Ammon's horn (tissue), 1 donor: ENCODE measurements around the gene CCT7.

Source experiments
- DNase-seq: peaks from one replicate; pipeline ENCODE4 v3.0.0-alpha.2; 2016; ENCODE audit warnings: low spot score

The CCT7 gene

DNA sequence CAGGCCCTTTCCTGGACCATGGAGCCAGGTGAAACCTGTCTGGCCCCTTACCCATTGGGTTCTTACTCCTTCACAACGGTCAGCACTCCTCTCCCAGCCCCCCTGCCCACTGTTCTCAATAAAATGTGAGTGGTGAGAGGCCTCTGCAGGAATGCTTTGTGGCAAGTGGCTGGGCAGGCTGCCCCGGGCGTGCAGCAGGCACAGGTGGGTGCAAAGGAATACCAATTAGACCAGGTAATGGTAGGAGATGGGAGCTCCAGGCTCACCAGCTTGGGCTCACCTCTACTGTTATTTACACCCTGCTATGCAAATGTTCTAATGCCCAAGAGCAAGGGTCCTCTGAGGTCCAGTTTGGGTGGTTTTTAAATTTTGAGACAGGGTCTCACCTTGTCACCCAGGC, 7.0 kb upstream of the CCT7 start:
- DNase-seq, result no peak

DNA sequence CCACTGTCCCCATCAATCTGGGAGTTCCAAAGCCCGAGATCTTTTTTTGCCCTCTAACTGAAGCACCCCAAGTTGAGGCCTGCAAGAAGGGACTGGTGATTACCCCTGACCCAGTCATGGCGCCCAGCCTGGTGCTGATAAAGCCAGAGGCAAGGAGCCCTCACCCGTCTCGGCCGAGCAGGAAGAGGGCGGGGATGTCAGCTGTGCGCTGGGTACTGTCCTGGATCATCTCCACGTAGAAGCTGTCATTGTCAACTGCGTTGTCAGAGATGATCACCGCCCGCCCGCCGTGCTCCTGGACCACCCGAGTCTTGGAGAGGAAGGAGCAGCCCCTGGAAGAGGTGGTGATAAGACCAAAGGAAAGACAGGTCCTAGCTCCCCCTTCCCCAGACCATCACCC, 5.5 kb upstream of the CCT7 start:
- DNase-seq, result no peak

DNA sequence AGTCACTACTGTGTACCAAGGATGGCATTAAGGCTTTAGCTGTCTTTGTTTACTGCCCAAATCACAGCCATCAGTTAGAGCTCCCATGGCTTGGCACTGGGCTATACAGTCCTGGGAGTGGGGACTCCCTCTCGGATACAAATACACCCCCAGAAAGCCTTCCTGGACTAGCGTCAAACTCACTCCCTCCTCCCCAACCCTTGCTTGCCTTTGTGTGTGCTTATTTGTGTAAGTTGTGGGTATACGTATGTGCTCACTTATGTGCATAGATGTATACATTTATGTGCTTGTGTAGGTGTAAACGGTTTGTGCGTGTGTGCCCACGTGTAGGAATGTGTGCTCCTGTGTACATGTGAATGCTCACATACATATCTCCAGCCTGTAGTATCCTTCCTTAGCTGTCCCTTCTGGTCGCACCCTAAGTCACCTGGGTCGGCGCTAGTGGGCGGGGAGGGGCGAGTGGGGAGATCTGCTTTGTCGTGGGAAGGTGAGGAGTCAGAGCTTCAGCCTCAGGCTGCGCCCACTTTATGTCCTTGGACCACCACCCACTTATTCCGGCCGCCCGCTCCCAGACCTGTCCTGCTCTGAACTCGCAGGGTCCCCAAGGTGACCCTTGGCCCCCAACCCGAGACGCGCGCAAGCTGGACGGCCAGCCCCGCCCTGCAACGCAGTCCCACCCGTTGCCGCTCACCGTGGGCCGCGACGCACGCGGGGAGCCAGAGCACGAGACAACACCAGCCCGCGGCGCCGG, 1.5 kb upstream of the CCT7 start:
- no peak for DNase-seq

DNA sequence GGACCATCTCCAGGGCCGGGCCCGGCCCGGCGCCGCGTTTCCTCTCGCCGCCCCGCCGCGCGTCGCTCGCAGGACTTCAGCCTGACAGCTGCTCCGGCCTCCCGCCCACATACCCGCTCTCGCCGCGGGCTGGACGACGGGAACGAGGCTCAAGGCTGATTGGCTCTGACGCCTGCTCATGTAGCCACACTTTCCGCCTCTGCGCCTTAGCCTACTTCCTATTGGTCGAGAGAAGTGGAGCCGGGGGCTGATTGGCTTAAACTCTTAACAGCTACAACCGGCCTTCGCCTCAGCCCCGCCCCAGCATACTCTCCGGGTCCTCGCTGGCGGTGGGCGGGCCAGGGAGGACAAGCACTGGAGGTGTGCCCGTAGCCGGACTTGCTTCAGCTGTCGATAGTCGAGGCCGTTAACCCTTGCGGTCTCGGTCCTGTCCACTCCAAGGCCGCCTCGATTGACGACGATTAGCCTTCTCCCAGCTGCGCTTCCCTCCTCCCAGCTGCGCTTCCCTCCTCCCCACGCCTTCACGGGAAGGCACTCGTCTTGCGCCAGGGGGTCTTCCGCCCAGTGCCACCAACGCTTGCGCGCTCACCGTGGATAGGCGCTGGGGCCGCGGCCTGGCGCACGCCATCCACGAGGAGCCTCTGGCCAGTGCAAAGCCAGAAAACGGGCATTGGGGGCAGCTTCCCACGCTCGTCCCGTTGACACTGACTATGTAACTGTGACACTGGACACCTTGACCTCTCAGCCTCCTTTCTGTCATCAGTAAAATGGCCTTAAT, 765 bp upstream of the CCT7 start, which contains the start of gene PRADC1:
PRADC1 (minus strand) TSS at position 86 of the 778 bp plus-strand sequence; CDS start at position 7, 79 bp downstream.
- peak; percentile 99 for DNase-seq

DNA sequence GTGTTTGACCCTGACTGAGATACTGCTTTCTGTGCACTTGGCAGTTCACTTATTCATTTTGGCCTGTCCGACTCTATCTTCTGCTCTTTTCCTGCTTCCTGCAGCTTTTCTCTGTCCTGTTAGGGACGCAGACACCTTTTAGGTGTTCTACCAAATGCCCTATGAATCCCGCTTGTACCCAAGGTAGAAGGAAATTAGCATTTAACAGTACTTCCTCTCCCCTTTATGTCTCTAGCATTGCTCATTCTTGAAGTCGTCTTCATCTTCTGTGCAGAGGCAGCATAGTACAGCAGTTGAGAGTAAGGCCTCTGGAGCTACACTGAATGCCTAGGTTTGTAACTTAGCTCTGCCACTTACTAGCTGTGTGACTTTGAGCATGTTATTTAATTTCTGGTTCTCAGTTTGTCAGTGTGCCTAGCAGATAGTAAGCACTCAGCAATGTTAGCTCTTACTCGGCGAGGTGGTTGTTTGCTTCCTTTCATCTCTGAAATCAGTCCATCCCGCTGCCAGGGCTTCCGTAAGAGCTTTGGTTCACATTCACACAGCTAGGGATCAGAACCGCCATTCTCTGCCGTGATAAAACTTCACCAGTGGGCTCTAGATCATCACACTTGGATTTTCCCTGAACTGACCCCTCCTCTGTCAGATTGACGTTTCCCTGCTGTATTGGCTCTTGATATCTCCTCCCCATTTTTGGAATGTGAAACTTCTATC, 1.4 kb downstream of the CCT7 start:
- DNase-seq, result no peak

DNA sequence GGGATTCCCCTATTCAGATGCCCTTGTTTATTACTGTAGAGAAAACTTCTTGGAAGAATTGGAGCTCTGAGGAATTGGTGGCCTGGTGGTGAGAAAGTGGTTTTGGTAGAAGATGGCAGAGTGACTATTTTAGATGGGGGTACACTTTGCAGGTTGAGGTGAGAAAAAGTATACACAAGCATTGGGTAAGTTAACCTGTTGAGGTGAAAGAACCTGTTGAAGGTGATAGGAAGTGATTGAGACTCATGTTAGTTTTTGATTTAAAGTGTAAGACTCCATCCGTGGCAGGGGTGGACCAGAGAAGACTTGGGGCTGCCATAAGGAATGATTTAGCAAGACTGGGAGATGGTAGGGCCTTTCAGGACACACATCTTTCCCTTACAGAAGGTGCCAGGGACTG, 3.1 kb downstream of the CCT7 start:
- no peak for DNase-seq

DNA sequence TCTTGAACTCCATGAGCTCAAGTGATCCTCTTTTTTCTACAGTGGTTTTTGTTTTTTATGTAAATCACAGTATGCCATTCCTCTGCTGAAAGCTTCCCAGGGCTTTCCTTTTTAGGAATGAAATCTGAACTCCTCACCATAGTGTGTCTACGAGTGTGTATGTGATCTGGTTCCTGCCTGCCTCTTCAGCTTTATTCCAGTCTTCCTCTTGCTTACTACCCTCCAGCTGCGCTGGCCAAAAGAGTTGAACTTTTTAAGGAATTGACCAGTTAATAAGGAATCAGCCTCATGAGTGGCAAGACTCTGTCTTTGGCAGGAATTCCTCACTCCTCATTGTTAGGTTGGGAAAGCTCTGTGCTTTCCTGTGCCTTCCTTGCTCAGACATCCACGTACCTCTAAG, 4.0 kb downstream of the CCT7 start:
- DNase-seq, result no peak

DNA sequence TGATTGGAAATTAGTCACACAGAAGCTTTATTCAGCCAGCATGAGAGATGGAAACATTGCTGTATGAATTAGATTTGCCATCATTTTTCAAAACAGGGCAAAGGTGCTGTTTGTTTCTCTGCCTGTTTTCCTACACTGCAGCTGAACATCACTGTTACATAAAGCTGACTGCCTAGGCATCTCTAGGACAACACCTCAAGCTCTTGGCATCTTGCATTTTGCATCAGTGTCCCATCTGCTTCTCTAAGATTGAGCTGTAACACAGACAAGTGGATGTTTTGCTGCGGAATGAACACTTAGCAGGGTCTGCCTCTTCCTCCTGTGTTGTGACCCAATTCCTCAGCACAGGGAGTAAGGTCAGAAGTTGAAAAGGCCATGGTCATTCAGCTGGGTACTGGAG, 4.9 kb downstream of the CCT7 start:
- peak; percentile 20 for DNase-seq

DNA sequence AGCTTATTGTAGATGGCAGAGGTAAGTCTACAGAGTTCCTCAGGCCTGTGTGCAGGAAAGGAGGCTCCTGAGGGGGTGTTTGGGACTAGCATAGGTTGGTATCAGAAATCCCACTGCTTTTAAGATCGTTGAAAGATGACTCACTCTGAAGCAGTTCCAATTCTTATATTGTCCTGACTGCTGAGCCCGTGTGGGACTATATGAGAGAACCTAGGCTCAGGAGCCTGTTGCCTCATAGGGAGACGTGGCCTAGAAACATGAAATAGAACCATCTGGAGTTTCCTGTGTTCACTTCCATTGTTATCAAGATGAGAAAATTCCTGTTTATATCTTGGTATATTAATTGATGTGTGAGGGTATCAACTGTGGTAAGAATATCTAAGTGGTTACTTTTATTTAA, 5.7 kb downstream of the CCT7 start:
- no peak for DNase-seq

DNA sequence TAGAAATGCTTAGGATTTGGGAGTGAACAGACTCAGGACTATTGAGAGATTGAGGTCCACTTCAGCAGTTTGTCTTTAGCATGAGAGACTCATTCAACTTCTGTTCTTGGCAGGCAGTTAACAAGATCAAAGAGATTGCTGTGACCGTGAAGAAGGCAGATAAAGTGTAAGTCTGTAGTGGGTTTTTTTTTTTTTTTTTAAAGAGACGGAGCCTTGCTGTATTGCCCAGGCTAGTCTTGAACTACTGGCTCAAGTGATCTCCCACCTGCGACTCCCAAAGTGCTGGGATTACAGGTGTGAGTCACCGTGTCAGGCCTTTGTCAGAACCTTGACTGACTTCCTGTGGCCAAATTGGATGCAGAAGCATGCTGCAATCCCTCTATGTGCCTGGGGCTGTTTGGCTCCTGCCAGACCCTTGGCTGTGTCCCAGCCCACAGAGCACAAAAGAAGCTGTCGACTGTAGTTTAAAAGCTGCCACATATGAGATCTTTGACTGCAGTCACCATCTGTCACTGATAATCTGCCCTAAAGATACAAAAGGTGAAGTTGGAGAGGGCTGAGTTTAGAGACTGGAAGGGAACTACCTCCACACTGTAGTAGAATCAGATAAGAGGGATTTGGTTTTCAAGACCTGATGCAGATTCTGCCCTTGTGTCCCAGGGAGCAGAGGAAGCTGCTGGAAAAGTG, 9.9 kb downstream of the CCT7 start:
- DNase-seq, result no peak

DNA sequence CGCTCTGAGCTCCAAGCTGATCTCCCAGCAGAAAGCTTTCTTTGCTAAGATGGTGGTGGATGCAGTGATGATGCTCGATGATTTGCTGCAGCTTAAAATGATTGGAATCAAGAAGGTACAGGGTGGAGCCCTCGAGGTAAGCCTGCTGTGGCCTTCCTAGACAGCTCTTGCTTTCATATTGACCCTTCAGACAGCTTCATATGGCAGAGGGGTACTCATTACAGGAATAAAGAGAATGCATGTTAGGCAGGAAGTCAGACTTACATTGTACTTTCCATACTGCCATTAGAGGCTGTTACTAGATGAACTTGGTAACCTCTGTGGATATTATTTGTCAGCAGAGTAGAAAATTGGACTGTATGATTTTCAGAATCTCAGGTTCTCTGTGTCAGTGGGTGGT, 10.5 kb downstream of the CCT7 start:
- no peak for DNase-seq

DNA sequence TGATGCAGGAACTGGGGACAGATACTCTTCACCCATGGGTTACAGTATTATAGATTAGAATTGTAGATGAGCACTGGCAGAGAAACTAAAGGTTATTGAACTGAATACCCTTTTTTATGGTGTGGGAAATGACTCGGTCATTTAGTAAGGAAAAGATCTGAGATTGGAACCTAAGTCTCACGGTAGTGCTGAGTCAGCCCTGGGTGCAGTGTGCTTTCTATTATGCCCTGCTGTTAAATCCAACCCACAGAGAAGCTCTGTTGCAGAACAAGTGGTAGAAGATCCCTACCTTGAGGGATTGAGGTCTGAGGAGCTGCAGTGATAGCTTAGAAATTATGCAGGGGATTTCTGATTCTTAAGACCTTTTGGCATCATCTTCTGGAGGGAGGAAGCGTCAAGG, 12.7 kb downstream of the CCT7 start:
- DNase-seq, result no peak

DNA sequence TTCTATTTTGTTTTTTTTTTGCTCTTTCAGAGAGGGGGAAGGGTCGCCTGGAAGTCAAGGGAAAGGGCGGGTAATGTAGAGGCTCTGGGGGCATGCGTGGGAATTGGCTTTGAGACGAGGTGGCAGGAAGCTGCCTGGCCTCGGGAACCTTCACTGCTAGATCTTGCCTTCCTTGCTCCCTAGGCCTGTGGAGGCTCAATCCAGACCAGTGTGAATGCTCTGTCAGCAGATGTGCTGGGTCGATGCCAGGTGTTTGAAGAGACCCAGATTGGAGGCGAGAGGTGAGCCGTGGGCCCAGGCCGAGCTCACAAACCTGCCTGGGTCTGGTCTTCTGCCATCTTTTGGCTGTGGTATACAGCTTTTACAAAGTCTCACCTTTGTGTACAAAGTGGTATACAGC, 15.5 kb downstream of the CCT7 start:
- DNase-seq, result no peak

DNA sequence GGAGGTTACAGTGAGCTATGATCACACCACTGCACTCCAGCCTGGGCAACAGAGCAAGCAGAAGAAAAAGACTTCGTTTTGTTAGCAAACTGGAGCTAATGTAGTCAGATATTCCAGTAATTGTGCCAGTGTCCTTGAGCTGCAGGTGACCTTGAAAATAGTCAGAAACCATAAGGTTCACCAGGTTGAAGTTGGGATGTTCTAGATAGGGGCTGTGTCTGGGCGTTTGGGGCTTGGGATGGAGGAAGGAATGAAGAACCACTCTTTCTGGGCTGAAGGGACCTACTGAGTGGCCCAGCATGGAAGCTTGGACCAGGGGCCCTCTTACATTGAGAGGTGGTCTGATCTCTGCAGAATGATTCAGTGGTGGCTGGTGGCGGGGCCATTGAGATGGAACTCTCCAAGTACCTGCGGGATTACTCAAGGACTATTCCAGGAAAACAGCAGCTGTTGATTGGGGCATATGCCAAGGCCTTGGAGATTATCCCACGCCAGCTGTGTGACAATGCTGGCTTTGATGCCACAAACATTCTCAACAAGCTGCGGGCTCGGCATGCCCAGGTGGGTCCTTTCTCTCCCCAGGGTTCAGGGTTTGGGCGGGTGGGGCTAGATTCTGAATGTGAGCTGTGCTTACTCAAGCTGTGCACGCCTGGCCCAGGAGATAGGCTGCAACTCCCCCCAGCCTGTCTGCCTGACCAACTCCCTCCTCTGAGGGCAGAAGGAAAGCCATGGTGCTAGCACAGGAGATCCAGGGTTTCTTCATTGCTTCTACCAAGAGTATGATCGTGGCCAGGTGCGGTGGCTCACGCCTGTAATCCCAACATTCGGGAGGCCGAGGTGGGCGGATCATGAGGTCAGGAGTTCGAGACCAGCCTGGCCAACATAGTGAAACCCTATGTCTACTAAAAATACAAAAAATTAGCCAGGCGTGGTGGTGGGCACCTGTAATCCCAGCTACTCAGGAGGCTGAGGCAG, 17.1 kb downstream of the CCT7 start:
- DNase-seq, result no peak

DNA sequence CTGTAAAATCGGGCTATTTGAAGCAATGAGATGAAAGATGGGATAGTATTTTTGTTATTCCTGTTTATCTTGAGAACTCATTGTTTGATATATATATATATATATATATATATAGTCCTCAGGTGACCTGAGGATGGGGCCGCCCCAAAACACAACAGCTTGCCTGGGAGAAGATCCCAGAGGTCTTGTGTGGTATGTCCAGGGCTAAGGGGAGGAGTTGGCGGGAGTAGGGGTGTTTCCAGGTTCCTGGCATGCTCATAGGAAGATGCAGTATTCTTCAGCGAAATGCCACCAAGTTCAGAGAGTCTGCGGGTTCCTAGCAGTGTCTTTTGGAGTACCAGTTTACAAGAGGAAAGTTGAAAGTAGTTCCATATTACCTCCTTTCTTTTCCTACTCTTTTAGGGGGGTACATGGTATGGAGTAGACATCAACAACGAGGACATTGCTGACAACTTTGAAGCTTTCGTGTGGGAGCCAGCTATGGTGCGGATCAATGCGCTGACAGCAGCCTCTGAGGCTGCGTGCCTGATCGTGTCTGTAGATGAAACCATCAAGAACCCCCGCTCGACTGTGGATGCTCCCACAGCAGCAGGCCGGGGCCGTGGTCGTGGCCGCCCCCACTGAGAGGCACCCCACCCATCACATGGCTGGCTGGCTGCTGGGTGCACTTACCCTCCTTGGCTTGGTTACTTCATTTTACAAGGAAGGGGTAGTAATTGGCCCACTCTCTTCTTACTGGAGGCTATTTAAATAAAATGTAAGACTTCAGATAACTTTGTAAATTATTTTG, 18.3 kb downstream of the CCT7 start:
- DNase-seq, result no peak

DNA sequence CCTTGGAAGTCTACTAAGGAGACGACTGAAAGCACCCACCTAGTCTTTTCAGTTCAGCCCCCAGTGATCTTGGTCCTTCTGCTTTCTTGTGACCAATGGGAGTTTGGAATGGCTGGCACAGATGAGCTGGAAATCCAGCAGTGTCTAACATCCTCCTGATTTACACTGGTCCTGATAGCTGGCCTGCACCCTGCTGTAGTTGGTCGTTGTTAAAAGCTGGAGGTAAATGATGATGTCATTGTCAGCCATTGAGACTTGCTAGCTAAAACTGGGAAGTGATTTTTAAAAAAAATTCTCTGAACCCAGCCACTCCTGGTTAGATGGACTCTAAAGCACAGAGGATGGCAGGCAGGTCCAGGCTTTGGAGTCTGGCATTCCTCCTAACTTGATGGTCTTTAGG, 19.3 kb downstream of the CCT7 start:
- no peak for DNase-seq

DNA sequence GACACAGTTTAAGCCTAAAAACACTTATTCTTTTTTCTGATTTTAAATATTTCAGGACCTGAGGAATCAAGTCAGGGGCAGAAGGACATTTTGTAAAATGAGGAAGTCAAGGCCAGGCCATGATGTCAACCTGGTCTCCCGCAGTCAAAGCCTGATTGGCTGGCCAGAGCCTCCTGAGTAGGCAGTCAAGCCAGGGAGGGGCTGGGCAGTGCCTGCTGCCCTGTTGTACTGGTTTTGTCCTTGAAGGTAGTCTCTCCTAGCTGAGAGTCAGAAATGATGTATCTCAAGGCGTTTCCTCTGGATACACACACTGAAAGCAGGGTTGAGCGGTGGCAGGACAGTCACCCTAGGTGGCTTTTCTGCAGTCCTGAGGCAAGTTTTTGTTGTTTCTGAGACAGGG, 19.8 kb downstream of the CCT7 start:
- DNase-seq, result no peak

DNA sequence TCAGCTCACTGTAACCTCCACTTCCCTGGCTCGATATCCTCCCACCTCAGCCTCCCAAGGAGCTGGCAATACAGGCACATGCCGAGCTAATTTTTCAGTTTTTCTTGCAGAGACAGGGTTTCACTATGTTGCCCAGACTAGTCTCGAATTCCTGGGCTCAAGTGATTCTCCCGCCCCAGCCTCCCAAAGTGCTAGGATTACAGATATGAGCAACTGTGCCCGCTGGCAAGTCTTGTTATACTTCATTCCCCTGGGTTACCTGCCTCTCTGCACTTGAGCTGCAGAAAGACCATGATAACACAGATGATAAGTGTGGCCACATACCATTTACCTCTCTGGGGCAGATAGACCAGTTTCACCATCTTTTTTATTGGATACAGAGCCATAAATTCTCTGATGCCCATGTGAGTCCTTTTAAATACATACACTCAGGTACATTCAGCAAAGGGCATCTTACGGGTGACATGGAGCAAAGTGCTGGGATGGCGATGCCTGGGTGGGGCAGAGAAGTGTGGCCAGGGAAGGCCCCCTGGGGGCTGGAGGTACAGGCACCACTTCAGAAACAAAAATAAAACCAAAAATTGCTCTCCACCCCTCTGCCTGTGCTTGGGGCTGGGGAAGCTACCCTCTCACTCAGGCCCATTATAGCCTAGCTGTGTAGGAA, 20.4 kb downstream of the CCT7 start:
- DNase-seq, result no peak

DNA sequence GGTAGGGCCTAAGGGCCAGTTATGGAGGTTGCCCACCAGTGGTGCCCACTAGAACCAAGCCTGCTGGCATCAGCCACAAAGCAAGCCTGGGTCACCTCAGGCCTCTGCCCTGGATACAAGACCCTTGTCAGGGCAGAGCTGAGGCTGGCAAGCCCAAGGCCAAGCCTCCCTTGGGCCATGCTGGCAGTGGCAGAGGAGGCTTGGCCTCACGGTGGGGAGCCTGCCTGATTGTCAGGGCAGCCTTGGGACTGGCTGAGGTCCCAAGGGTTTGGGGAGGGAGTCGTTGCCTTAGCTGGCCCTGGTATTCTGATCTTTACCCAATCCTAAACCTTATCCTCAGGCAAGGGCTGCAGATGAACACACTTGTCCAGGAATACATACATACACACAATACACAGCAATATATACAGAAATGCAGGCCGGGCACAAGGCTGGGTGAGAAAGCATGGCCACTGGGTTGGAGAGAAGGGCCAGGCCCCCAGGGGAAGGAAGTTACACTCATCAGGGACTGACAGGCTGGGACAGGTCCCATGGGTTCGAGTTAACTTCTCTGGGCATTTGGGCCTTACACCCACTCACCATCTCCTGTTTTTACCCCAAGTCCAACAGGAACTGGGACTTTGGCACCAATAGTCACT, 21.0 kb downstream of the CCT7 start:
- no peak for DNase-seq
